EH (cell line): ENCODE data around the gene CAV2.
"Not testable (repeated sequence)": the region's sequence is repeated elsewhere in the genome, so short reads cannot be mapped to it uniquely, and the experiment has no call there.

Experiments used
- DNase-seq: peaks from one replicate; pipeline ENCODE4 v3.0.0-alpha.2; 2015; ENCODE audit warnings: low read depth

The CAV2 gene

GRCh38 chr7:116499168-116500077, at the start of gene CAV2:
TSS of gene CAV2 (plus strand) at chr7:116499738. CDS start at chr7:116499782, 44 bp downstream.
- DNase-seq, result peak; percentile 79

GRCh38 chr7:116449950-116450349, 49.6 kb upstream of the CAV2 start:
- no peak for DNase-seq

GRCh38 chr7:116451957-116452729, 47.4 kb upstream of the CAV2 start:
- DNase-seq, result no peak

GRCh38 chr7:116454377-116454776, 45.2 kb upstream of the CAV2 start:
- peak; percentile 32 for DNase-seq

- DNase-seq, result peak; percentile 79
Observed at GRCh38 chr7:116455009-116455408, 44.5 kb upstream of the CAV2 start.

- no peak for DNase-seq
Observed at GRCh38 chr7:116455499-116455898, 44.0 kb upstream of the CAV2 start.

- no peak for DNase-seq
Observed at GRCh38 chr7:116461500-116461899, 38.0 kb upstream of the CAV2 start.

GRCh38 chr7:116463956-116464355, 35.6 kb upstream of the CAV2 start:
- DNase-seq, result no peak

- DNase-seq, result no peak
Observed at GRCh38 chr7:116464375-116464774, 35.2 kb upstream of the CAV2 start.

GRCh38 chr7:116465125-116465524, 34.4 kb upstream of the CAV2 start:
- no peak for DNase-seq

- no peak for DNase-seq
Observed at GRCh38 chr7:116468534-116468933, 31.0 kb upstream of the CAV2 start.

GRCh38 chr7:116477625-116478024, 21.9 kb upstream of the CAV2 start:
- no peak for DNase-seq

GRCh38 chr7:116478834-116479233, 20.7 kb upstream of the CAV2 start:
- DNase-seq, result no peak

GRCh38 chr7:116483271-116483942, 16.1 kb upstream of the CAV2 start:
- DNase-seq, result peak; percentile 35

- not testable (repeated sequence) for DNase-seq
Observed at GRCh38 chr7:116484389-116484788, 15.1 kb upstream of the CAV2 start.

- no peak for DNase-seq
Observed at GRCh38 chr7:116487907-116488521, 11.5 kb upstream of the CAV2 start.

GRCh38 chr7:116490351-116490750, 9.2 kb upstream of the CAV2 start:
- DNase-seq, result no peak

- no peak for DNase-seq
Observed at GRCh38 chr7:116491887-116492653, 7.5 kb upstream of the CAV2 start.

- DNase-seq, result peak; percentile 50
Observed at GRCh38 chr7:116492654-116493109, 6.9 kb upstream of the CAV2 start.

- no peak for DNase-seq
Observed at GRCh38 chr7:116493449-116493848, 6.1 kb upstream of the CAV2 start.

GRCh38 chr7:116494472-116494871, 5.1 kb upstream of the CAV2 start:
- no peak for DNase-seq
